Measurements from ENCODE around the gene HPX. TPM values are rescaled to one million over a fixed set of nuclear protein-coding genes. Genes with fewer than 3 reads are reported as not detected.

Gene HPX
- total RNA-seq, 1 experiment from 2014 or later: 1.0 TPM

- intact Hi-C loops (cut with micrococcal nuclease; ENCODE audit: unreplicated experiment): no loop called here
- no peaks in the 10 kb centered on the region for H3K27me3 ChIP-seq (ENCODE audit: control insufficient read depth, insufficient read depth, low read length)
- in situ Hi-C loops (cut with HindIII; ENCODE audit: low pct_unique_long_range_greater_than_20kb, low sequenced_read_pairs): no loop called here
- H3K36me3 ChIP-seq (ENCODE audit: control insufficient read depth, insufficient read depth, low read length): no peaks in the 10 kb centered on the region
- TF ChIP-seq TCF7L2 (IDR thresholded peaks at IDR 0.05; ENCODE audit: low read depth, low read length): no peak
- TF ChIP-seq POLR2AphosphoS5 (IDR thresholded peaks at IDR 0.05; ENCODE audit: low read depth, low read length): no peak
- TF ChIP-seq CTCF (IDR thresholded peaks at IDR 0.05): 0 out of 2 replicates have a peak, but pooled peaks have one; percentile 3
- TF ChIP-seq SIN3A (IDR thresholded peaks at IDR 0.05; ENCODE audit: borderline replicate concordance, insufficient read depth, low read depth, low read length): no peak
- no peak for TF ChIP-seq REST (IDR thresholded peaks at IDR 0.05; ENCODE audit: insufficient read depth in 1 of 2, low read depth in 2 of 2, low read length in 1 of 2)
- H3K27ac ChIP-seq (ENCODE audit: low read length): no peak overlapping the region
- peaks cover 12% of the 10 kb centered on the region for H3K4me1 ChIP-seq (ENCODE audit: control insufficient read depth, insufficient read depth, low read length)
- POLR2A ChIA-PET: no interaction called here
- no peak for ATAC-seq
- no peak for DNase-seq (ENCODE audit: low read depth, low spot score)
- CTCF ChIA-PET: no interaction called here
- H3K9me3 ChIP-seq (ENCODE audit: control insufficient read depth, insufficient read depth, low read depth, low read length): no peaks in the 10 kb centered on the region
- TSS peak; percentile 10 for BruUV-seq (replicated peaks)
- H3K4me3 ChIP-seq (ENCODE audit: low read depth in 2 of 2, low read length in 2 of 2): no peak overlapping the region
These were observed 28.8 kb upstream of the HPX start for GRCh38 chr11:6469599-6469998.

- H3K27ac ChIP-seq (ENCODE audit: low read length): no peak overlapping the region
- H3K36me3 ChIP-seq (ENCODE audit: control insufficient read depth, insufficient read depth, low read length): no peaks in the 10 kb centered on the region
- no peaks in the 10 kb centered on the region for H3K27me3 ChIP-seq (ENCODE audit: control insufficient read depth, insufficient read depth, low read length)
- BruUV-seq (replicated peaks): no TSS peak
- intact Hi-C loops (cut with micrococcal nuclease; ENCODE audit: unreplicated experiment): no loop called here
- ATAC-seq (no peak), DNase-seq (ENCODE audit: low read depth, low spot score) (no peak)
- no peak overlapping the region for H3K4me3 ChIP-seq (ENCODE audit: low read depth in 2 of 2, low read length in 2 of 2)
- H3K9me3 ChIP-seq (ENCODE audit: control insufficient read depth, insufficient read depth, low read depth, low read length): no peaks in the 10 kb centered on the region
- TF ChIP-seq REST (IDR thresholded peaks at IDR 0.05; ENCODE audit: insufficient read depth in 1 of 2, low read depth in 2 of 2, low read length in 1 of 2): no peak
- TF ChIP-seq SIN3A (IDR thresholded peaks at IDR 0.05; ENCODE audit: borderline replicate concordance, insufficient read depth, low read depth, low read length): no peak
- TF ChIP-seq TCF7L2 (IDR thresholded peaks at IDR 0.05; ENCODE audit: low read depth, low read length): no peak
- no peak for TF ChIP-seq POLR2AphosphoS5 (IDR thresholded peaks at IDR 0.05; ENCODE audit: low read depth, low read length)
- no peak for TF ChIP-seq CTCF (IDR thresholded peaks at IDR 0.05)
- ChIA-PET POLR2A (no interaction called here), CTCF (no interaction called here)
- in situ Hi-C loops (cut with HindIII; ENCODE audit: low pct_unique_long_range_greater_than_20kb, low sequenced_read_pairs): no loop called here
- peaks cover 8% of the 10 kb centered on the region for H3K4me1 ChIP-seq (ENCODE audit: control insufficient read depth, insufficient read depth, low read length)
These were observed 28.1 kb upstream of the HPX start for GRCh38 chr11:6468712-6469495.

Data from Panc1 (cell line).